Parathyroid adenoma (tissue), 2 donors: ENCODE measurements around the gene NUP210L.

Experiments
- H2AFZ ChIP-seq: fragments of 300-600 bp; sonication (generic); one replicate; pipeline ENCODE4 v1.7.0; 2017; ENCODE audit warnings: antibody characterized with exemption, mild to moderate bottlenecking
- H3K27ac ChIP-seq: fragments of 300-600 bp; sonication (generic); one replicate; pipeline ENCODE4 v1.7.0; 2017
- H3K27me3 ChIP-seq: fragments of 300-600 bp; sonication (generic); one replicate; pipeline ENCODE4 v1.7.0; 2017; ENCODE audit warnings: low read length; ENCODE audit not compliant: control insufficient read depth, insufficient read depth
- H3K36me3 ChIP-seq: fragments of 300-600 bp; sonication (generic); one replicate; pipeline ENCODE4 v1.7.0; 2017; ENCODE audit warnings: low read length; ENCODE audit not compliant: control insufficient read depth, insufficient read depth
- H3K4me1 ChIP-seq: fragments of 300-600 bp; sonication (generic); one replicate; pipeline ENCODE4 v1.7.0; 2017; ENCODE audit warnings: control low read depth
- H3K4me2 ChIP-seq: fragments of 300-600 bp; sonication (generic); one replicate; pipeline ENCODE4 v1.7.0; 2017; ENCODE audit warnings: low read length
- H3K4me3 ChIP-seq: fragments of 300-600 bp; sonication (generic); one replicate; pipeline ENCODE4 v1.7.0; 2017; ENCODE audit warnings: low read depth, low read length
- H3K79me2 ChIP-seq: fragments of 300-600 bp; sonication (generic); one replicate; pipeline ENCODE4 v1.7.0; 2017; ENCODE audit warnings: control low read depth
- H3K9ac ChIP-seq: fragments of 300-600 bp; sonication (generic); one replicate; pipeline ENCODE4 v1.7.0; 2017; ENCODE audit warnings: mild to moderate bottlenecking
- H3K9me3 ChIP-seq: fragments of 300-600 bp; sonication (generic); one replicate; pipeline ENCODE4 v1.7.0; 2017; ENCODE audit warnings: low read length; ENCODE audit not compliant: control insufficient read depth
- TF ChIP-seq, protein P1 (sequence below): fragments of 300-600 bp; sonication (generic); IDR thresholded peaks from one replicate; pipeline ENCODE4 v1.7.0; 2017; ENCODE audit warnings: antibody characterized with exemption, mild to moderate bottlenecking
- donor health status: primary hyperparathyroidism.

NUP210L gene

DNA sequence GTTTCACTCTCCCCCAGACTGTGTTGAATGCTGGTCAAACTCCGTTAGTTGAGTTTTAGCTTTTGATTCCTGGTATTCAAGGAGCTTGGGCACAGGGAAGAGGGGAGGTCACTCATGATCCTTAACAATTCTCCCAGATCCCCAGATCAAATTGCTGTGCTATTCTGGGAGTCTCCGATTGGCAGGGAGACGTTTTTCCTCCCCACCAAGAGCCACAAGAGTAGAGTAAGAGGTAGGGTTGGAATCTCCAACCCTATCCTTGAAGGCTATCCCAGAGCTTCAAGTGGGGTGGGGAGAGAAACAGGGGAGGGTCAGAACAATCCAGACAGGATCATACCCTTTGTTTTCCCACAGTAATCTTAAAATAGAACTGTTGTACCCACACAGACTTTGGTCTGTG, 37.6 kb upstream of the NUP210L start:
- H3K36me3 ChIP-seq = no peaks in the 10 kb centered on the region
- H3K79me2 ChIP-seq = no peaks in the 10 kb centered on the region
- TF ChIP-seq, protein P1, sequence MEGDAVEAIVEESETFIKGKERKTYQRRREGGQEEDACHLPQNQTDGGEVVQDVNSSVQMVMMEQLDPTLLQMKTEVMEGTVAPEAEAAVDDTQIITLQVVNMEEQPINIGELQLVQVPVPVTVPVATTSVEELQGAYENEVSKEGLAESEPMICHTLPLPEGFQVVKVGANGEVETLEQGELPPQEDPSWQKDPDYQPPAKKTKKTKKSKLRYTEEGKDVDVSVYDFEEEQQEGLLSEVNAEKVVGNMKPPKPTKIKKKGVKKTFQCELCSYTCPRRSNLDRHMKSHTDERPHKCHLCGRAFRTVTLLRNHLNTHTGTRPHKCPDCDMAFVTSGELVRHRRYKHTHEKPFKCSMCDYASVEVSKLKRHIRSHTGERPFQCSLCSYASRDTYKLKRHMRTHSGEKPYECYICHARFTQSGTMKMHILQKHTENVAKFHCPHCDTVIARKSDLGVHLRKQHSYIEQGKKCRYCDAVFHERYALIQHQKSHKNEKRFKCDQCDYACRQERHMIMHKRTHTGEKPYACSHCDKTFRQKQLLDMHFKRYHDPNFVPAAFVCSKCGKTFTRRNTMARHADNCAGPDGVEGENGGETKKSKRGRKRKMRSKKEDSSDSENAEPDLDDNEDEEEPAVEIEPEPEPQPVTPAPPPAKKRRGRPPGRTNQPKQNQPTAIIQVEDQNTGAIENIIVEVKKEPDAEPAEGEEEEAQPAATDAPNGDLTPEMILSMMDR = no peak
- no peak overlapping the region for H3K9ac ChIP-seq
- no peaks in the 10 kb centered on the region for H3K9me3 ChIP-seq
- no peaks in the 10 kb centered on the region for H3K27me3 ChIP-seq
- H3K4me3 ChIP-seq = no peak overlapping the region
- H3K4me1 ChIP-seq = peaks cover 10% of the 10 kb centered on the region
- no peak overlapping the region for H3K4me2 ChIP-seq
- H2AFZ ChIP-seq = no peak overlapping the region
- H3K27ac ChIP-seq = no peak overlapping the region

DNA sequence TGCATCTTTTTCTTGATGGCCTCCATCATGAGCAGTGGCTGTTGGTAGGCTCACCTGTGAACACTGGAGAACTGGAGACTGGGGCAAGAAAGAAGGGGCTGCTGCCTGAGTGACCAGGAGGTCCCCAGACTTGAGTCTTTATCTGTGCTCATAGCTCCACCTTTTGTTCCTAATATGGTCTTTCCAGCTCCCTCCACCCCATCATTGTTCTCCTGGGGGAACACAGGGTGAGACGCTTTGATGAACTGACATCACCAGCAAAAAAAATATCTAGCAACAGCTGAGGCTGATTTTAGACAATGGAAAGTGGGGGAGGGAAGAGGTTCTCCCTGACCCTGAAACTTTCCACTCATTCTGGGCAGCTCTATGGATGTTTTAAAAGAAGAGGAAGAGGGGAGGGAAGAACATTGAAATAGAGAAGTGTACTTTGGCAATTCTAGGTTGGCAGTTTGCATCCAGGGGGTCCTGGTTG, 37.2 kb upstream of the NUP210L start, which contains the start of gene TPM3:
TSS of gene TPM3 (minus strand) at position 111 of the 472 bp plus-strand sequence. CDS start at position 29, 82 bp downstream.
- no peak within 1 kb of the TSS for H3K4me3 ChIP-seq
- H3K9me3 ChIP-seq = no peaks in the 10 kb centered on the region
- no peaks in the 10 kb centered on the region for H3K27me3 ChIP-seq
- no peaks in the 10 kb centered on the region for H3K79me2 ChIP-seq
- no peak within 1 kb of the TSS for H3K9ac ChIP-seq
- no peaks in the 10 kb centered on the region for H3K36me3 ChIP-seq
- TF ChIP-seq, protein P1 = no peak
- peak within 1 kb of the TSS; percentile 58 for H3K27ac ChIP-seq
- peaks cover 10% of the 10 kb centered on the region for H3K4me1 ChIP-seq
- H2AFZ ChIP-seq = no peak within 1 kb of the TSS
- no peak within 1 kb of the TSS for H3K4me2 ChIP-seq

DNA sequence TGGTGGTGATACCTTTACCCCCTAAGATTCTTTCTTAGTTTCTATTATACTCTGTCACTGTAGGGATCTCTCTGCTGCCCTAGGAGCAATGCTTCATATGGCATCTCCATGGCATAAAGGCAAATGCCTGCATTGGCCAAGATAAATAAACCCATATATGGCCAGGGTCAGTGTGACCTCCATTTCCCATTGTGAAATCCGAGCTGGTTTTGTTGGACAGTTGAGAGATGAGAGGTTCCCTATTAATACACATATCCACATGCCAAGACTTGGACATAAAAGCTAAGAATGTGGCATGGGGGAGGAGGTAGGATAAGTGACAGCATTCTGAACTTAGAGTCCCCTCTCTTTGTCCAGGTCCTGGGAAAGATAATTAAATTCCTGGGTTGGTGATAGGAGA, 35.7 kb upstream of the NUP210L start:
- H3K4me3 ChIP-seq = no peak overlapping the region
- no peak overlapping the region for H2AFZ ChIP-seq
- H3K4me1 ChIP-seq = peaks cover 10% of the 10 kb centered on the region
- no peak overlapping the region for H3K9ac ChIP-seq
- TF ChIP-seq, protein P1 = no peak
- no peak overlapping the region for H3K4me2 ChIP-seq
- H3K27me3 ChIP-seq = no peaks in the 10 kb centered on the region
- H3K9me3 ChIP-seq = no peaks in the 10 kb centered on the region
- no peaks in the 10 kb centered on the region for H3K79me2 ChIP-seq
- peak overlapping the region; percentile 58 for H3K27ac ChIP-seq
- H3K36me3 ChIP-seq = no peaks in the 10 kb centered on the region

DNA sequence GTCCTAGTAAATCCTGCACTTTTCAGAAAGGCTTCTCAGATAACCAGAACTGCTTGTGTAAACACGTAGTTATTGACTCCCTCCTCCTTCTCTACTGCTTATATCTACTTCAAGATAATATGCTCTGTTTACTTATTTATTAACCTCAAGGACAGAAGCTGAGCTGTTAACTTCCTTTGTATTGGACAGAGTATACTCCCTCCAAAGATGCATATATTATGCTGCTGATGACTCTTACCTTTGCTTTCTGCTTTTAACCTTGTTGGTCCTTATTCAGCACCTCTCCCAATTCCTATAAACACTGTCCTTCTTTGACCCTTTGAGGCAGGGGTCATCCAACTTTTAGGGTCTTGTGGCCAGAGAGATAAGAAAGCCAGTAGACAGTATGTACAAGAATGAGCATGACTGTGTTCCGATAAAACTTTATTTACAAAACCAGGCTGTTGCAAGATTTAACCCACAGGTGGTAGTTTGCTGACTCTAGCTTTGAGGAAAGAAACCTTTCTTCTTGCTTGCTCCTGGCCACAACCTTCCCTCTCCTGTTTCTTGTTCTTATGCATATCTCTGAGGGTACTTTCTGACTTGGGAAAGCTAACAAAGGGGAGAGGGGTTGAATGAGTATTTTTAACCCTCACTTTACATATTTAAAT, 32.1 kb upstream of the NUP210L start:
- no peak overlapping the region for H3K9ac ChIP-seq
- no peaks in the 10 kb centered on the region for H3K27me3 ChIP-seq
- H3K4me2 ChIP-seq = no peak overlapping the region
- no peaks in the 10 kb centered on the region for H3K9me3 ChIP-seq
- H3K36me3 ChIP-seq = no peaks in the 10 kb centered on the region
- no peak overlapping the region for H2AFZ ChIP-seq
- TF ChIP-seq, protein P1 = no peak
- H3K4me1 ChIP-seq = peaks cover 3% of the 10 kb centered on the region
- no peak overlapping the region for H3K4me3 ChIP-seq
- no peak overlapping the region for H3K27ac ChIP-seq
- peaks cover 2% of the 10 kb centered on the region for H3K79me2 ChIP-seq

DNA sequence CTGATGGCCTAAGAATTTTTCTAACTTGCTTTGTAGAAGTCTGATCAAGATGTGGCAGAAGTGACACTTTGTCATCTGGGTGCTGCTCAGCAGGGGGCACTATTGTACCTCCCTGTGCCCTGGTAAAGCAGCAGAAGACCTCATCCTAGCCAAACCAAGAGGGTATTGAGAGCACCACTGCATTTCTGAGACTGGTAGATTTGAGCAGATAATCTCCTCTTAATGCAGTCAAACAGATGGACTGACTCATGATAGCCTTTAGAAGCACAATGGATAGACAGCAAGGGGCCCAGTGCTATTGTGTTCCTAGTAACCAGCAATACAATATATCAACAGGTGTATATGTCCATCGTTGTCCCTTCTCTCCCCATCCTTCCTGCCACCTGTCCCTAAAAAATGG, 31.3 kb upstream of the NUP210L start:
- no peaks in the 10 kb centered on the region for H3K27me3 ChIP-seq
- H3K4me2 ChIP-seq = no peak overlapping the region
- TF ChIP-seq, protein P1 = no peak
- H3K79me2 ChIP-seq = peaks cover 8% of the 10 kb centered on the region
- H3K9me3 ChIP-seq = no peaks in the 10 kb centered on the region
- H3K4me3 ChIP-seq = no peak overlapping the region
- peaks cover 3% of the 10 kb centered on the region for H3K4me1 ChIP-seq
- H3K36me3 ChIP-seq = no peaks in the 10 kb centered on the region
- H3K27ac ChIP-seq = no peak overlapping the region
- no peak overlapping the region for H2AFZ ChIP-seq
- no peak overlapping the region for H3K9ac ChIP-seq
